Measurements from ENCODE around the gene FOXJ1. TPM values are rescaled to one million over a fixed set of nuclear protein-coding genes. Genes with fewer than 3 reads are reported as not detected.
A peak's percentile ranks its signal among the peaks of the same experiment; 100 is the strongest.

The FOXJ1 gene
- total RNA-seq, 8 experiments from 2014 or later, result 0.41 to 83.2 (median 3.0) TPM

DNA sequence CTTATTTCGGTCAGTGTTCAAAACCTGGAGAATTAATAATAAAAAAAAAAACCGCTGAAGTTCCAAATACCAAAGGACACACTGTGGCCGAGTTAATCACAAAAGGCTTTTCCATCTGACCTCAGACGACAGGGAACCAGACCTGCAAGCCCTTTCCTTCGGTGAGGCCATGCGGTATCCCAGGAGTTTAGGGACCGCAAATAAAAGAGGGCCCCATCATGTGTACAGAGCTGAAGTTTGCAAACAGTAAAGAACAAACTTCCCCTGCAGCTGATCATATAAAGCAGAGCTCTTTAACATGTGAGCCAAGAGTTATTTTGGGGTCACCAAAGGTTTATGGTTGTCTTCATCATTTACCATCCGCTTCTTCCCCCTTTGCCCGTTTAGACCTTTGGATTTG is 33.0 kb upstream of the FOXJ1 start:
- H3K27ac ChIP-seq, result no peak overlapping the region
- in situ Hi-C loops (cut with MboI; ENCODE audit: low pct_unique_long_range_greater_than_20kb in 2 of 9, low sequenced_read_pairs in 9 of 9, unreplicated experiment in 9 of 9), result no loop called here
- 54 to 90% (median 82%) methylated on average over 2 to 9 of the region's 9 CpGs; no CpG with 5 or more reads in 2 of the 10 experiments for WGBS, 10 experiments
- H3K4me1 ChIP-seq (replicated peaks in 1 of 2), result peaks cover 7 to 14% of the 10 kb centered on the region in 2 donors
- peak in 2 of 8 experiments; percentile 15 to 90 for ATAC-seq (replicated peaks in 6 of 8)
- no peak overlapping the region for H3K4me3 ChIP-seq

DNA sequence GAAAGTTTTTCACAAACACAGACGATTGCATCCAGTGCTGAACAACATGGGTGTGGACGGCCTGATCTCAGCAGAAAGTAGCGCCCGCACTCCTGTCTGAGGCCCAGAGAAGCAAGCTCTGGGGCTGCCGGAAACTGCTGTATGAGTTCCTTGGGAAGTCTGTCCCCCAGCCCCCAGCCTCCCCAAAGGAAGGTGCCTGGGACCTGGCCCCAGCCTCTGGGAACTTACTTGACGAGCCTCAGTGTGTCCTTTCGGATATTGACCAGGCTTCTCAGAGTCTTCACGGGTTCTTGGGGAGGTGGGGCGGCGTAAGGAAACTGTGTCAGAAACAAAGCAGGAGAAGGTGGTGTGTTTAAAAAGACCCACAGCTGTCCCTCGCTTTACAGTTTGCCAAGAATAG is 32.4 kb upstream of the FOXJ1 start:
- 74 to 100% (median 89%) methylated on average over 1 to 4 of the region's 11 CpGs; no CpG with 5 or more reads in 2 of the 10 experiments for WGBS, 10 experiments

DNA sequence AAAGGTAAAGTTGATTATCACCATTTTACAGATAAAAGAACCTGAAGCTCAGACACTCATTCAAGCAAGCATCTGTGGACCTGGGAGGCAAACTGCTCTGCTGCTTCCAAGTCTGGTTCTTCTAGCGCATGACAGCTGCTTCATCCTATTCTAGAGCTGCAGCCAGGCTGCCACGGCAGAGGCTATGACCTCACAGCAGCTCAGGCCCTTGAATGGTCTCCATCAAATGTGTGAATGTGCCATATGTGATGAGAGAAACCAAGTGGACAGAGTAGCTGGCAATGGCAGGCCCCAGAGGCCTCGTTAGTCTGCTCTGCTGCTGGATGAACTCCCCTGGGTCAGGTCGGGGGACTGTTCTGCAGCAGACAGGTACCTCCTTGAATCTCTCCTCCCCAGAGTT is 30.7 kb upstream of the FOXJ1 start:
- Histone ChIP-seq H3K27ac (peak overlapping the region in 1 of 2 donors; percentile 29), H3K4me3 (no peak overlapping the region), H3K4me1 (replicated peaks in 1 of 2) (peaks cover 7 to 14% of the 10 kb centered on the region in 2 donors)
- 55 to 92% (median 72%) methylated on average over 1 to 3 of the region's 4 CpGs; no CpG with 5 or more reads in 3 of the 10 experiments for WGBS, 10 experiments
- ATAC-seq (replicated peaks in 6 of 8), result peak in 4 of 8 experiments; percentile 12 to 52 (median 32)
- in situ Hi-C loops (cut with MboI; ENCODE audit: low pct_unique_long_range_greater_than_20kb in 2 of 9, low sequenced_read_pairs in 9 of 9, unreplicated experiment in 9 of 9), result no loop called here

More for the DNA sequence above, 32.4 kb upstream of the FOXJ1 start:
- H3K4me3 ChIP-seq, result no peak overlapping the region
- peaks cover 7 to 14% of the 10 kb centered on the region in 2 donors for H3K4me1 ChIP-seq (replicated peaks in 1 of 2)
- ATAC-seq (replicated peaks in 6 of 8), result no peak
- no peak overlapping the region for H3K27ac ChIP-seq
- in situ Hi-C loops (cut with MboI; ENCODE audit: low pct_unique_long_range_greater_than_20kb in 2 of 9, low sequenced_read_pairs in 9 of 9, unreplicated experiment in 9 of 9), result no loop called here

- Histone ChIP-seq H3K4me1 (replicated peaks in 1 of 2) (peaks cover 7 to 14% of the 10 kb centered on the region in 2 donors), H3K27ac (no peak overlapping the region), H3K4me3 (no peak overlapping the region)
- WGBS, 10 experiments, result 50 to 100% (median 83%) methylated on average over 1 of the region's 1 CpG; no CpG with 5 or more reads in 4 of the 10 experiments
- no peak for ATAC-seq (replicated peaks in 6 of 8)
- in situ Hi-C loops (cut with MboI; ENCODE audit: low pct_unique_long_range_greater_than_20kb in 2 of 9, low sequenced_read_pairs in 9 of 9, unreplicated experiment in 9 of 9), result no loop called here
Measured at GRCh38 chr17:76170114-76170513, 29.1 kb upstream of the FOXJ1 start.

DNA sequence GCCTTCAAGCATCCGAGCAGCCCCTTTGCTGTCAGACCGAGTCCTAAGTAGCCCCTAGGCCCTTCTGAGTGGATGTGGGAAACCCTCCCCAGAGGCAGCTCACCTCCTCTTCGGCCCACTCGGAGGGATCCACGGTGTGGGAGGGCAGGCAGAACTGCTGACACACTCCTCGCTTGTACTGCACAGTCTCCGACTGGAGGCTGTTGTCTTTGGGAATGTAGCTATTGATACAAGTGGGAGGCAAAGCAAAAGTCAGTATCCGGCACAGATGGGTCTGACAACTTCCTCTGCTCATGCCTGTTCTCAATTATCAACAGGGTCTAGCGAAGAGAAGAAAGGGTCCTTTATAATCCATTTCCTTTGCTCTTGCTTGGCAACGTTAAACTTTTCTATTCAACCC is 25.9 kb upstream of the FOXJ1 start:
- 20 to 92% (median 76%) methylated on average over 1 to 8 of the region's 10 CpGs; no CpG with 5 or more reads in 1 of the 10 experiments for WGBS, 10 experiments
- ATAC-seq (replicated peaks in 6 of 8), result no peak
- in situ Hi-C loops (cut with MboI; ENCODE audit: low pct_unique_long_range_greater_than_20kb in 2 of 9, low sequenced_read_pairs in 9 of 9, unreplicated experiment in 9 of 9), result no loop called here
- Histone ChIP-seq H3K4me1 (replicated peaks in 1 of 2) (peaks cover 13 to 16% of the 10 kb centered on the region in 2 donors), H3K4me3 (no peak overlapping the region), H3K27ac (no peak overlapping the region)

DNA sequence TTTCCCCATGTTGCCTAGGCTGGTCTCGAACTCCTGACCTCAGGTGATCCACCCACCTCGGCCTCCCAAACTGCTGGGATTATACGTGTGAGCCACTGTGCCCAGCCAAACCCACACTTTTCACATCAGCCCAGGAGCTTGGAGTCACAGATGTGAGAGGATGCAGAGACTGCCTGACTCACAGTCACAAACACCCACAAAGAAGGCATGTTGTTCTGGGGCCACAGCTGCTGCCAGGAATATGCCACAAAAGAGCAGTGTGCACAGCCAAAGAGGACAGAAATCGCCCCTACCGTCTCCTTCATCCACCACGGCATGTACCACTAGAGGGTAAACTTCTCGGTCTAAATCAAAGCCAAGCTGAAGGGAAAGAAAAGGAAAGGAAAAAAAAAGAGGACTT is 25.1 kb upstream of the FOXJ1 start:
- Histone ChIP-seq H3K27ac (no peak overlapping the region), H3K4me1 (replicated peaks in 1 of 2) (peaks cover 11 to 14% of the 10 kb centered on the region in 2 donors), H3K4me3 (no peak overlapping the region)
- in situ Hi-C loops (cut with MboI; ENCODE audit: low pct_unique_long_range_greater_than_20kb in 2 of 9, low sequenced_read_pairs in 9 of 9, unreplicated experiment in 9 of 9), result no loop called here
- 10 to 100% (median 67%) methylated on average over 1 to 5 of the region's 7 CpGs; no CpG with 5 or more reads in 3 of the 10 experiments for WGBS, 10 experiments
- ATAC-seq (replicated peaks in 6 of 8), result no peak

DNA sequence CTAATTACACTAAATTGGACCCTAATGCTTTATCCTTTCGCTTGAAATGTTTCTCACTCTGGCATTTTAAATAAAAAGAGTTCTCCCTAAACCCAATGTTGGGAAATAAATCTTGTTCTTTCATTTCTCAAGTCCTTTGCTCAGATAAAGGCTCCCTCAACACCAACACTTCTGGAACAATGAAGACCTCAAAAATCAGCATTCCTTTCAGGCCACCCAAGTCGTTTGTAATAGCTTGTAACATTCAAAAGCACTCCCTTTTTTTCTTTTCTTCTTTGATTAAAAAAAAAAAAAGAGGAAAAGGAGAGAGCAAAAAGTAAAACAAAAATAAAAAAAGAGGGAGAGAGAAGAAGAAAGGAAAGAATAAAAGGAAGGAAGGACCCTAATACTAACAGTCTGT is 23.3 kb upstream of the FOXJ1 start:
- no peak overlapping the region for H3K27ac ChIP-seq
- 0 to 63% (median 32%) methylated on average over 1 to 2 of the region's 2 CpGs; no CpG with 5 or more reads in 2 of the 10 experiments for WGBS, 10 experiments
- in situ Hi-C loops (cut with MboI; ENCODE audit: low pct_unique_long_range_greater_than_20kb in 2 of 9, low sequenced_read_pairs in 9 of 9, unreplicated experiment in 9 of 9), result no loop called here
- peaks cover 11 to 17% of the 10 kb centered on the region in 2 donors for H3K4me1 ChIP-seq (replicated peaks in 1 of 2)
- H3K4me3 ChIP-seq, result no peak overlapping the region
- no peak for ATAC-seq (replicated peaks in 6 of 8)

DNA sequence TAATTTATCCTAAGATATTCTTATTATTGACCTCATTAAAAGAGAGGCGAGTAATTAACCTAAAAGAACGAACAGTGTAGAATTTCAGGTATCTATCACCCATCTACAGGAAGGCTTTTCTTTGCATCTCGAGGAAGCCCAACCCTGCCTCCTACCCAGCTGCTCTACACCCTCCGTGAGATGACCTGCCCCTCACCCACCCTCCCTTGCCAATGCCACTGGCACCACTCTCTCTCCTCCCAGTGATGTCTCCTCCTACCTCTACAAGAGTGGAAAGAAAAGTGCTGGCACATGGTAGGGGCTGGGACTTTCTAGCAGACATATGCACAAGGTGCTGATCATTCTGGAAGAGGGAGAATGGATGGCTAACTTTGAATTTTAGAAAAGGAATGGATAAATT is 22.9 kb upstream of the FOXJ1 start:
- peak in 1 of 8 experiments; percentile 22 for ATAC-seq (replicated peaks in 6 of 8)
- in situ Hi-C loops (cut with MboI; ENCODE audit: low pct_unique_long_range_greater_than_20kb in 2 of 9, low sequenced_read_pairs in 9 of 9, unreplicated experiment in 9 of 9), result no loop called here
- WGBS, 10 experiments, result 62 to 89% (median 82%) methylated on average over 2 to 4 of the region's 4 CpGs; no CpG with 5 or more reads in 6 of the 10 experiments
- no peak overlapping the region for H3K27ac ChIP-seq
- H3K4me3 ChIP-seq, result no peak overlapping the region
- H3K4me1 ChIP-seq (replicated peaks in 1 of 2), result peaks cover 11 to 17% of the 10 kb centered on the region in 2 donors

DNA sequence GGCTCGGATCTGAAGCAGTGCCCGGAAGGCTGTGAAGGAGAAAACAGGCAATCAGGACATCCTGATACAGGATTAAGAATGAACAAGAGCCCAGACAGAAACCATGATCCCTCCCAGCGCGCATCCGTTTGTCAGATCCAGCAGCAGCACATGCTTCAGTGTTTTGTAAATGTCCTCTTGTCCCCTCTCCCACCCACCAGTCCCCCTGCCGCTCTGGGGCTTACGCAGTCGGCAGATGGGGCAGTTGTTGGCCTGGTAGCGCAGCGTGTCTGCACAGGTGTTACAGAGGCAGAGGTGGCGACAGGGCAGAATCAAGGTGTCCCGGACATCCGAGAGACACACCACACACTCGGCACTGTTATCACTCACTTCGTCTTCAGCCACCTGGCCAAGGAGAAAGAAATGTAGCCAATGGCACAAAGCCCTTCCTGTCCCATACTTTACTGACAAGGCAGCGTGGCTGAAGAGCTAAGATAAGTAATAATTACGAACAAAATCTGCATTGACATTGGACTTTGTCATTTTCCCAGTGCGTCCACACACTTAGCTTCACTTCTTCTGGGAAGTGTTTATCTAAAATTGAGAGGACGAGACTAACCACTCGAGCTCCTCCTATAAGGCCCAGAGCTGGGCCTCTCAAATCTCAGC is 20.7 kb upstream of the FOXJ1 start:
- in situ Hi-C loops (cut with MboI; ENCODE audit: low pct_unique_long_range_greater_than_20kb in 2 of 9, low sequenced_read_pairs in 9 of 9, unreplicated experiment in 9 of 9), result no loop called here
- ATAC-seq (replicated peaks in 6 of 8), result no peak
- Histone ChIP-seq H3K4me3 (no peak overlapping the region), H3K4me1 (replicated peaks in 1 of 2) (peaks cover 11 to 17% of the 10 kb centered on the region in 2 donors), H3K27ac (no peak overlapping the region)
- 40 to 92% (median 81%) methylated on average over 1 to 10 of the region's 20 CpGs; no CpG with 5 or more reads in 1 of the 10 experiments for WGBS, 10 experiments

- in situ Hi-C loops (cut with MboI; ENCODE audit: low pct_unique_long_range_greater_than_20kb in 2 of 9, low sequenced_read_pairs in 9 of 9, unreplicated experiment in 9 of 9), result no loop called here
- Histone ChIP-seq H3K27ac (no peak overlapping the region), H3K4me1 (replicated peaks in 1 of 2) (peaks cover 11 to 17% of the 10 kb centered on the region in 2 donors), H3K4me3 (no peak overlapping the region)
- ATAC-seq (replicated peaks in 6 of 8), result no peak
- WGBS, 10 experiments, result 33 to 92% (median 74%) methylated on average over 1 to 6 of the region's 8 CpGs
Measured at GRCh38 chr17:76160896-76161528, 20.0 kb upstream of the FOXJ1 start.

DNA sequence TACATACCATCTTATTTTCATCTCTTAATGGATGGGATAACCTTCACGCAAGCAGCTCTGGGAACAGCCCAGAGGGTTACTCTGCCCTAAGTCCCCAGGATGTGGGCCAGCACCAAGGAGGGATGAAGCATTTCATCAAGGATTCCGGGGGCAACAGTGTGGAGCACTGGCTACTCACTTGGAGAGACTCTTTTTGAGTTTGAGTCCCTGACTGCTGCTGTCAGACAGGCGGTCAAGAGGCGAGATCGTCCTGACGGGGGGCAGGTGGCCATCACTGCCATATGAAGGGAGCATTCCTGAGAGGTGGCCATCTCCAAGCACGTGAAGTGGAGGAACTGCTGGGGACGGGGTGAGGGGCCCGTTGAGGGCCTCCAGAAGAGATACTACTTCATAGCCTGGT is 18.1 kb upstream of the FOXJ1 start:
- no peak overlapping the region for H3K27ac ChIP-seq
- H3K4me3 ChIP-seq, result no peak overlapping the region
- in situ Hi-C loops (cut with MboI; ENCODE audit: low pct_unique_long_range_greater_than_20kb in 2 of 9, low sequenced_read_pairs in 9 of 9, unreplicated experiment in 9 of 9), result no loop called here
- H3K4me1 ChIP-seq (replicated peaks in 1 of 2), result peaks cover 6 to 17% of the 10 kb centered on the region in 2 donors
- WGBS, 10 experiments, result 10 to 100% (median 84%) methylated on average over 1 to 7 of the region's 9 CpGs; no CpG with 5 or more reads in 4 of the 10 experiments
- ATAC-seq (replicated peaks in 6 of 8), result no peak

DNA sequence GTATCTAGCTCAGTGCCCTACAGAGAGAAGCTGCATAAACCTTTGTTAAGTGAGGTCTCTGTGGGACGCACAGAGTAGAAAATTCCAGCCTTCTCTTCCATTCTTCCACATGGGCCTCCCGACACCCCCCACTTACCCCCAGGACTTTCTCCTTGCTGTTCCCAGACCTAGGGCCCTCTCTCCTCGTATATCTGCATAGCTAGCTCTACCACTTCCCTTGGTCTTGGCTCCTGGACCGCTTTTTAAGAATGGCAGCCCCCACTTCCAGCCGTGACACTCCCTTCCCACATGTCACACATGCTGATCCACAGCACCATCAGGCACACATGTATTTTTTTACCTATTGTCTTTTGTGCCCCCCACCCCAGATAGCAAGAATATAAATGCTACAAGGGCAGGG is 16.7 kb upstream of the FOXJ1 start:
- WGBS, 10 experiments, result 54 to 100% (median 69%) methylated on average over 1 to 5 of the region's 5 CpGs; no CpG with 5 or more reads in 1 of the 10 experiments
- ATAC-seq (replicated peaks in 6 of 8), result no peak
- Histone ChIP-seq H3K4me1 (replicated peaks in 1 of 2) (peaks cover 0 to 9% of the 10 kb centered on the region in 2 donors), H3K27ac (no peak overlapping the region), H3K4me3 (no peak overlapping the region)
- in situ Hi-C loops (cut with MboI; ENCODE audit: low pct_unique_long_range_greater_than_20kb in 2 of 9, low sequenced_read_pairs in 9 of 9, unreplicated experiment in 9 of 9), result no loop called here

- in situ Hi-C loops (cut with MboI; ENCODE audit: low pct_unique_long_range_greater_than_20kb in 2 of 9, low sequenced_read_pairs in 9 of 9, unreplicated experiment in 9 of 9), result no loop called here
- peaks cover 0 to 8% of the 10 kb centered on the region in 2 donors for H3K4me1 ChIP-seq (replicated peaks in 1 of 2)
- no peak overlapping the region for H3K27ac ChIP-seq
- no peak overlapping the region for H3K4me3 ChIP-seq
- ATAC-seq (replicated peaks in 6 of 8), result no peak
- 20 to 93% (median 50%) methylated on average over 1 to 8 of the region's 8 CpGs; no CpG with 5 or more reads in 5 of the 10 experiments for WGBS, 10 experiments
Measured at GRCh38 chr17:76156662-76156991, 15.6 kb upstream of the FOXJ1 start.
